HG02885 (cell line): ENCODE results near the gene TPH2.

Experiments used
- ATAC-seq: cut with Tn5 transposase; IDR thresholded peaks from one replicate; pipeline ENCODE4 v1.9.1; 2021; ENCODE audit warnings: mild to moderate bottlenecking; ENCODE audit not compliant: unreplicated experiment, poor library complexity

Gene TPH2

GRCh38 chr12:71938728-71939385, at the start of gene TPH2:
TSS of gene TPH2 (plus strand) at chr12:71938845. CDS start at chr12:71938987, 142 bp downstream.
- peak; percentile 62 for ATAC-seq

- ATAC-seq: peak; percentile 50
Measured at GRCh38 chr12:71890475-71890874, 48.2 kb upstream of the TPH2 start.

GRCh38 chr12:71892059-71892458, 46.6 kb upstream of the TPH2 start:
- ATAC-seq: no peak

- ATAC-seq: no peak
Measured at GRCh38 chr12:71896205-71896882, 42.3 kb upstream of the TPH2 start.

GRCh38 chr12:71900091-71900490, 38.6 kb upstream of the TPH2 start:
- ATAC-seq: no peak

GRCh38 chr12:71904629-71905028, 34.0 kb upstream of the TPH2 start:
- no peak for ATAC-seq

- ATAC-seq: peak; percentile 87
Measured at GRCh38 chr12:71935594-71935993, 3.1 kb upstream of the TPH2 start.

GRCh38 chr12:71940068-71940467, 1.4 kb downstream of the TPH2 start:
- no peak for ATAC-seq

- ATAC-seq: no peak
Measured at GRCh38 chr12:71941174-71941573, 2.5 kb downstream of the TPH2 start.

- no peak for ATAC-seq
Measured at GRCh38 chr12:71942259-71942658, 3.6 kb downstream of the TPH2 start.

- no peak for ATAC-seq
Measured at GRCh38 chr12:71942703-71943102, 4.1 kb downstream of the TPH2 start.

- no peak for ATAC-seq
Measured at GRCh38 chr12:71945121-71945520, 6.5 kb downstream of the TPH2 start.

- no peak for ATAC-seq
Measured at GRCh38 chr12:71945883-71946282, 7.2 kb downstream of the TPH2 start.

- ATAC-seq: no peak
Measured at GRCh38 chr12:71947645-71948105, 9.0 kb downstream of the TPH2 start.

- ATAC-seq: no peak
Measured at GRCh38 chr12:71948390-71948789, 9.7 kb downstream of the TPH2 start.

- no peak for ATAC-seq
Measured at GRCh38 chr12:71949646-71950045, 11.0 kb downstream of the TPH2 start.

GRCh38 chr12:71950404-71950803, 11.8 kb downstream of the TPH2 start:
- no peak for ATAC-seq

- no peak for ATAC-seq
Measured at GRCh38 chr12:71950819-71951218, 12.2 kb downstream of the TPH2 start.

- no peak for ATAC-seq
Measured at GRCh38 chr12:71954083-71954778, 15.6 kb downstream of the TPH2 start.

- no peak for ATAC-seq
Measured at GRCh38 chr12:71954861-71955260, 16.2 kb downstream of the TPH2 start.

GRCh38 chr12:71955970-71956369, 17.3 kb downstream of the TPH2 start:
- ATAC-seq: no peak
